ENCODE data around the gene OLFML3.

- TF ChIP-seq CTCF (conservative IDR thresholded peaks at IDR 0.05; ENCODE audit: low read depth, low read length) (no peak), EZH2 (IDR thresholded peaks at IDR 0.05; ENCODE audit: borderline replicate concordance, low read depth, low read length, poor library complexity, severe bottlenecking) (no peak)
These were observed 6.3 kb upstream of the OLFML3 start for GRCh38 chr1:113972954-113973353.
